BJ (cell line): ENCODE measurements around the gene TTLL5. TPM values are rescaled to one million over a fixed set of nuclear protein-coding genes. Genes with fewer than 3 reads are reported as not detected.

Experiments
- CTCF ChIA-PET: fragments of 350-600 bp; formaldehyde crosslinking; extraction: SDS; loops from one replicate; lab custom pipeline; 2021; ENCODE audit warnings: antibody characterized with exemption, inconsistent platforms; lab: Yijun Ruan, JAX
- POLR2A ChIA-PET: fragments of 300-600 bp; sonication (Branson Sonifier 250); formaldehyde crosslinking; extraction: SDS; loops from one replicate; lab custom pipeline; 2021; ENCODE audit warnings: antibody characterized with exemption; lab: Charles Lee
- DNase-seq: peaks from one replicate; pipeline ENCODE4 v3.0.0-alpha.2; 2011; ENCODE audit warnings: low read depth
- H3K27me3 ChIP-seq: 2 replicates; pipeline ENCODE4 v1.6.0; 2011; ENCODE audit warnings: low read length; ENCODE audit not compliant: control insufficient read depth, insufficient read depth
- H3K36me3 ChIP-seq: 2 replicates; pipeline ENCODE4 v1.5.1; 2011; ENCODE audit warnings: low read length; ENCODE audit not compliant: control insufficient read depth, insufficient read depth
- H3K4me3 ChIP-seq: 2 replicates; pipeline ENCODE4 v1.5.1; 2011; ENCODE audit warnings: low read depth, mild to moderate bottlenecking, control low read depth, low read length
- CTCF ChIP-seq: IDR thresholded peaks from 2 replicates; pipeline ENCODE4 v1.5.1; 2011; ENCODE audit warnings: low read depth, mild to moderate bottlenecking, control low read depth, inconsistent platforms, low read length, moderate library complexity; ENCODE audit not compliant: insufficient read depth
- polyA plus RNA-seq: library from polyadenylated mRNA; depleted of rRNA; stranded (reverse); fragments of >200 nt; gene quantifications from 2 replicates; pipeline ENCODE4 v1.2.3, GENCODE V29; 2011

TTLL5 gene
- polyA plus RNA-seq, 1 experiment = 9.9 TPM

DNA sequence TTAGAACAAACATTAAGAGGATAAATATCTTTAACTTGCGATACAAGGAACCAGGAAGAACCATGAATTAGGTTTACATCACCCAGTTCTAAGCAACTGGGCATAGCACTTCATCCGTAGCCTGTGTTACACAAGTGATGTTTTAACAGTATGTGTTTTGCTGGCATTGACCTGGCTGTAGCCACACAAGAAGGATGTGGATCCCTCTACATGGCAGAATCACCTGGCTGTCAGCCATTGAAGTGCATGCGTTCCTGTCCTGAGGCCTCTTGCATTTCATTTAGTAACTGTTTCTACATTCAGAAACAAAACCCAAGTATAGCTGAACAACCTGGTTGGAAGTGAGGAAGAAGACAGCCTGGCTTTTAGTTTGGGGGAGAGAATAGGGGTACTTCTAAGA lies 248.6 kb downstream of the TTLL5 start:
- TF ChIP-seq CTCF = no peak
- no peak overlapping the region for H3K4me3 ChIP-seq
- DNase-seq = no peak
- POLR2A ChIA-PET = no interaction called here
- no peaks in the 10 kb centered on the region for H3K27me3 ChIP-seq
- CTCF ChIA-PET = interaction anchor here (1.1 to 8.7 kb wide), 2 partner anchors 9 to 71 kb away, joined by 3 to 160 read pairs; partner anchors contain the start of genes IFT43 and TGFB3
- H3K36me3 ChIP-seq = peaks cover 3% of the 10 kb centered on the region; the same call in 1 of the 2 replicates

DNA sequence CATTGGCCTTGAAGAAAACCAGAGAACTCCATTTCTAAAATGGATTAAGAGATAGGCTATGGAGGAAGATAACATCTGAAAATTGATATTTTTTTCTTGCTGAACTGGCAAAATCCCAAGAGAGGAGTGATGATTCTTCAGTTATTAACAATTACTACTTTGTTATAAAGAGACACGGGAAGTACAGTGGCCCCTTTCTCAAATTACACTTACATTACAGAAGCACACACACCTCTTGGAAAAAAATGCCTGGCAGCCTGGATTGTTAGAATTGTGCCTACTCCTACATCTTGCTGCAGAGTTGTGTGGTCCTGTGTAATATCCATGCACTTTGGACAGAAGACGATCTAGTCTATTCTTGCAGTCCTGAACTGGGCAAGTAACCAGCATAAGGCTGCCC lies 249.0 kb downstream of the TTLL5 start:
- CTCF ChIA-PET = interaction anchor here (1.1 to 8.7 kb wide), 2 partner anchors 8 to 71 kb away, joined by 3 to 160 read pairs; partner anchors contain the start of genes IFT43 and TGFB3
- POLR2A ChIA-PET = no interaction called here
- TF ChIP-seq CTCF = no peak

GRCh38 chr14:75911883-75912282 lies 250.8 kb downstream of the TTLL5 start:
- Histone ChIP-seq H3K27me3 (no peaks in the 10 kb centered on the region), H3K36me3 (peaks cover 3% of the 10 kb centered on the region; the same call in 1 of the 2 replicates), H3K4me3 (no peak overlapping the region)
- ChIA-PET POLR2A (no interaction called here), CTCF (interaction anchor here (1.3 to 8.7 kb wide), 3 partner anchors 12 to 69 kb away, joined by 4 to 160 read pairs (median 6); partner anchors contain the start of genes IFT43 and TGFB3)
- TF ChIP-seq CTCF = no peak
- DNase-seq = no peak

More for the DNA sequence above, 249.0 kb downstream of the TTLL5 start:
- no peak for DNase-seq
- H3K4me3 ChIP-seq = no peak overlapping the region
- H3K36me3 ChIP-seq = peaks cover 3% of the 10 kb centered on the region; the same call in 1 of the 2 replicates
- no peaks in the 10 kb centered on the region for H3K27me3 ChIP-seq

DNA sequence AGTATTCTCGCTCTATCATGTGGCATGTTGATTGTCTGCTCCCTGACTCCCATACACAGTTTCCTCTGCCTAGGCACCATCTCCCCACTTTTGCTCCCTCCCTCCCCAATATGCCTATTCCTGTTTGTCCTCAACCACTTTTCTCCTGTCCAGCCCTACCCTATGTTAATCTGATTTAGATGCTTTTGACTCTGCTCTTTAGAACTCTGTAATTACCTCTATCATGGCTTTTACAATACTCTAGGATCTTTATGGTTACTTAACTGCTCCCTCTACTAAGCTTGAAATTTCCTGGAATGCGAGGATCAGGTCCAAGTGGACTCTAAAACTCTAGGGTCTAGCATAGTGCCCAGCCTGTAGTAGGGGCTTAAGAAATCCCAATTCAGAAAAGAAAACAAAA lies 252.1 kb downstream of the TTLL5 start:
- ChIA-PET POLR2A (interaction anchor here (0.6 kb wide), 1 partner anchor 64 kb away, joined by 8 read pairs; no protein-coding TSS in a partner anchor), CTCF (interaction anchor here (1.8 to 8.7 kb wide), 2 partner anchors 13 to 67 kb away, joined by 6 to 160 read pairs; partner anchors contain the start of genes IFT43 and TGFB3)
- Histone ChIP-seq H3K36me3 (peaks cover under 1% of the 10 kb centered on the region; the same call in 1 of the 2 replicates), H3K4me3 (no peak overlapping the region), H3K27me3 (no peaks in the 10 kb centered on the region)
- no peak for TF ChIP-seq CTCF
- DNase-seq = no peak

- Histone ChIP-seq H3K4me3 (no peak overlapping the region), H3K27me3 (no peaks in the 10 kb centered on the region), H3K36me3 (no peaks in the 10 kb centered on the region)
- TF ChIP-seq CTCF = no peak
- CTCF ChIA-PET = interaction anchor here (1.1 to 5.6 kb wide), 3 partner anchors 8 to 472 kb away, joined by 3 to 36 read pairs (median 3); no protein-coding TSS in a partner anchor
- POLR2A ChIA-PET = no interaction called here
- DNase-seq = no peak
Measured at GRCh38 chr14:75915045-75915444, 254.0 kb downstream of the TTLL5 start.
